Neural progenitor cell (in vitro differentiated cells): Measurements from ENCODE around the gene ITM2C.

Experiments used
- CTCF ChIP-seq: fragments of 200-600 bp; sonication (generic); IDR thresholded peaks from 2 replicates; pipeline ENCODE4 v1.5.1; 2017; ENCODE audit warnings: antibody characterized with exemption, mild to moderate bottlenecking
- EZH2 ChIP-seq: fragments of 200-600 bp; sonication (generic); IDR thresholded peaks from 2 replicates; pipeline ENCODE4 v1.6.1; 2017; ENCODE audit warnings: antibody characterized with exemption, mild to moderate bottlenecking, moderate library complexity

GRCh38 chr2:230840301-230840700 lies 24.4 kb upstream of the ITM2C start:
- no peak for TF ChIP-seq CTCF
- TF ChIP-seq EZH2: no peak
